KMS-11 (cell line): ENCODE results near the gene SMG6.

Experiments used
- H2AFZ ChIP-seq: fragments of 200-600 bp; sonication (generic); 2 replicates; pipeline ENCODE4 v1.6.1; 2016; ENCODE audit warnings: antibody characterized with exemption, mixed run types, low read depth
- H3K27ac ChIP-seq: fragments of 200-600 bp; sonication (generic); 2 replicates; pipeline ENCODE4 v1.6.1; 2016; ENCODE audit warnings: mild to moderate bottlenecking, mixed run types
- H3K27me3 ChIP-seq: fragments of 200-600 bp; sonication (generic); 2 replicates; pipeline ENCODE4 v1.6.1; 2017; ENCODE audit warnings: mild to moderate bottlenecking, low read depth, mixed run types, moderate library complexity; ENCODE audit not compliant: insufficient read depth
- H3K36me3 ChIP-seq: fragments of 200-600 bp; sonication (generic); 2 replicates; pipeline ENCODE4 v1.6.1; 2017; ENCODE audit warnings: mild to moderate bottlenecking, mixed run types; ENCODE audit not compliant: insufficient read depth
- H3K4me1 ChIP-seq: fragments of 200-600 bp; sonication (generic); 2 replicates; pipeline ENCODE4 v1.6.1; 2016; ENCODE audit warnings: mild to moderate bottlenecking, low read depth, mixed run types; ENCODE audit not compliant: poor library complexity, severe bottlenecking
- H3K4me2 ChIP-seq: fragments of 200-600 bp; sonication (generic); 2 replicates; pipeline ENCODE4 v1.7.0; 2016; ENCODE audit warnings: mild to moderate bottlenecking, mixed run types
- H3K4me3 ChIP-seq: fragments of 200-600 bp; sonication (generic); IDR thresholded peaks from 2 replicates; pipeline ENCODE4 v1.6.1; 2017; ENCODE audit warnings: low read depth, low read length, mixed read lengths; ENCODE audit not compliant: insufficient read depth
- H3K79me2 ChIP-seq: fragments of 200-600 bp; sonication (generic); 2 replicates; pipeline ENCODE4 v1.6.1; 2016; ENCODE audit warnings: low read depth, mixed run types; ENCODE audit not compliant: insufficient read depth
- H3K9ac ChIP-seq: fragments of 200-600 bp; sonication (generic); 2 replicates; pipeline ENCODE4 v1.6.1; 2016; ENCODE audit warnings: mild to moderate bottlenecking, mixed run types
- H4K20me1 ChIP-seq: fragments of 200-600 bp; sonication (generic); 2 replicates; pipeline ENCODE4 v1.6.1; 2016; ENCODE audit warnings: mild to moderate bottlenecking, mixed run types; ENCODE audit not compliant: insufficient read depth
- TF ChIP-seq, protein P1 (sequence below): fragments of 200-600 bp; sonication (generic); conservative IDR thresholded peaks from 2 replicates; pipeline ENCODE4 v1.6.1; 2017; ENCODE audit warnings: low read depth, mild to moderate bottlenecking, antibody characterized with exemption, low read length, moderate library complexity, mixed read lengths

SMG6 gene

GRCh38 chr17:2174014-2174413, 129.6 kb downstream of the SMG6 start:
- Histone ChIP-seq H4K20me1 (no peaks in the 10 kb centered on the region), H3K79me2 (no peaks in the 10 kb centered on the region), H2AFZ (no peak overlapping the region), H3K27ac (no peak overlapping the region), H3K4me1 (no peaks in the 10 kb centered on the region), H3K4me2 (no peak overlapping the region), H3K4me3 (no peak overlapping the region), H3K36me3 (no peaks in the 10 kb centered on the region), H3K27me3 (no peaks in the 10 kb centered on the region), H3K9ac (no peak overlapping the region)
- TF ChIP-seq, protein P1, sequence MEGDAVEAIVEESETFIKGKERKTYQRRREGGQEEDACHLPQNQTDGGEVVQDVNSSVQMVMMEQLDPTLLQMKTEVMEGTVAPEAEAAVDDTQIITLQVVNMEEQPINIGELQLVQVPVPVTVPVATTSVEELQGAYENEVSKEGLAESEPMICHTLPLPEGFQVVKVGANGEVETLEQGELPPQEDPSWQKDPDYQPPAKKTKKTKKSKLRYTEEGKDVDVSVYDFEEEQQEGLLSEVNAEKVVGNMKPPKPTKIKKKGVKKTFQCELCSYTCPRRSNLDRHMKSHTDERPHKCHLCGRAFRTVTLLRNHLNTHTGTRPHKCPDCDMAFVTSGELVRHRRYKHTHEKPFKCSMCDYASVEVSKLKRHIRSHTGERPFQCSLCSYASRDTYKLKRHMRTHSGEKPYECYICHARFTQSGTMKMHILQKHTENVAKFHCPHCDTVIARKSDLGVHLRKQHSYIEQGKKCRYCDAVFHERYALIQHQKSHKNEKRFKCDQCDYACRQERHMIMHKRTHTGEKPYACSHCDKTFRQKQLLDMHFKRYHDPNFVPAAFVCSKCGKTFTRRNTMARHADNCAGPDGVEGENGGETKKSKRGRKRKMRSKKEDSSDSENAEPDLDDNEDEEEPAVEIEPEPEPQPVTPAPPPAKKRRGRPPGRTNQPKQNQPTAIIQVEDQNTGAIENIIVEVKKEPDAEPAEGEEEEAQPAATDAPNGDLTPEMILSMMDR = no peak

- H3K27ac ChIP-seq = no peak overlapping the region
These were observed 130.6 kb downstream of the SMG6 start for GRCh38 chr17:2172999-2173398.

GRCh38 chr17:2172077-2172851, 131.3 kb downstream of the SMG6 start:
- TF ChIP-seq, protein P1 = no peak
- Histone ChIP-seq H3K4me1 (no peaks in the 10 kb centered on the region), H3K27ac (no peak overlapping the region), H3K27me3 (no peaks in the 10 kb centered on the region), H3K4me2 (no peak overlapping the region), H3K9ac (no peak overlapping the region), H3K79me2 (no peaks in the 10 kb centered on the region), H3K4me3 (no peak overlapping the region), H2AFZ (no peak overlapping the region), H4K20me1 (no peaks in the 10 kb centered on the region), H3K36me3 (no peaks in the 10 kb centered on the region)

More at GRCh38 chr17:2172999-2173398, 130.6 kb downstream of the SMG6 start:
- no peak overlapping the region for H3K9ac ChIP-seq
- TF ChIP-seq, protein P1 = no peak
- no peak overlapping the region for H3K4me3 ChIP-seq
- no peaks in the 10 kb centered on the region for H3K27me3 ChIP-seq
- no peaks in the 10 kb centered on the region for H4K20me1 ChIP-seq
- no peak overlapping the region for H2AFZ ChIP-seq
- H3K36me3 ChIP-seq = no peaks in the 10 kb centered on the region
- no peaks in the 10 kb centered on the region for H3K79me2 ChIP-seq
- no peaks in the 10 kb centered on the region for H3K4me1 ChIP-seq
- H3K4me2 ChIP-seq = no peak overlapping the region

DNA sequence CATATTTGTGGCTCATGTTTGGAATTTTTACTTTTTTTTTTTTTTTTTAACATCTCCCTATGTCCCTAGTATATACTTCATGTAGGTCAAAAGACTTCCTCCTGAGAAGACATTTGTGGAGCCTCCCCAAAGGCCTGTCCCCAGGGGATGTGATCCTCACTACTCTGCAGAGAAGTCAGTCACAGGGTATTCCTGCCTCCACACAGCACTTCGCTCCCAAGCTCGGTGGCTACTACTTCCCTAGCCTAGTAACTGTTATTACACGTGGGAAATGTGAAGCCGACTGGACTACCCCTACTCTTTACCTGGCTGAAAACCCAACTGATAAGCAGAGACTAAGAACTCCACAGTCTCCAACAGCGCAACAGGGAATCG, 131.9 kb downstream of the SMG6 start:
- Histone ChIP-seq H3K4me1 (no peaks in the 10 kb centered on the region), H3K27ac (no peak overlapping the region), H2AFZ (no peak overlapping the region), H3K4me3 (no peak overlapping the region), H3K9ac (no peak overlapping the region), H3K36me3 (no peaks in the 10 kb centered on the region), H4K20me1 (no peaks in the 10 kb centered on the region), H3K79me2 (no peaks in the 10 kb centered on the region), H3K4me2 (no peak overlapping the region), H3K27me3 (no peaks in the 10 kb centered on the region)
- TF ChIP-seq, protein P1 = no peak
